HepG2 (cell line): ENCODE measurements around the gene KISS1R. TPM values are rescaled to one million over a fixed set of nuclear protein-coding genes. Genes with fewer than 3 reads are reported as not detected.

Source experiments
- AKAP8 ChIP-seq: sonication (generic); formaldehyde crosslinking; IDR thresholded peaks from 2 replicates; pipeline ENCODE4 v1.5.1; 2020; ENCODE audit warnings: mild to moderate bottlenecking, missing genetic modification reagents
- BRD4 ChIP-seq: sonication (generic); formaldehyde crosslinking; IDR thresholded peaks from 2 replicates; pipeline ENCODE4 v1.4.0; 2020; ENCODE audit warnings: missing genetic modification reagents
- BRF2 ChIP-seq: sonication (generic); formaldehyde crosslinking; IDR thresholded peaks from 2 replicates; pipeline ENCODE4 v1.8.1; 2022; ENCODE audit warnings: mild to moderate bottlenecking, missing genetic modification reagents
- CSRNP1 ChIP-seq: sonication (generic); formaldehyde crosslinking; IDR thresholded peaks from 2 replicates; pipeline ENCODE4 v1.8.1; 2023; ENCODE audit warnings: mild to moderate bottlenecking, missing genetic modification reagents
- FOXC1 ChIP-seq: sonication (generic); formaldehyde crosslinking; IDR thresholded peaks from 2 replicates; pipeline ENCODE4 v1.8.0; 2022; ENCODE audit warnings: mild to moderate bottlenecking, missing genetic modification reagents, borderline replicate concordance
- HDAC1 ChIP-seq: sonication (generic); formaldehyde crosslinking; IDR thresholded peaks from 2 replicates; pipeline ENCODE4 v1.5.1; 2020; ENCODE audit warnings: mild to moderate bottlenecking, missing genetic modification reagents
- SOX5 ChIP-seq: IDR thresholded peaks from 2 replicates; pipeline ENCODE4 v1.6.1; 2016; ENCODE audit warnings: borderline replicate concordance
- SOX6 ChIP-seq, 2 experiments: fragments of 450-650 bp in 1 of 2; sonication (generic) in 1 of 2; formaldehyde crosslinking in 1 of 2; IDR thresholded peaks; 2 replicates each; pipeline versions ENCODE4 v1.4.0 to v1.6.1; 2017 to 2020; ENCODE audit warnings: antibody characterized with exemption in 1 of 2, mild to moderate bottlenecking in 1 of 2, missing genetic modification reagents in 1 of 2
- SRSF1 ChIP-seq: fragments of 200-400 bp; formaldehyde crosslinking; optimal IDR thresholded peaks from 2 replicates; pipeline ENCODE3; 2017; ENCODE audit warnings: mild to moderate bottlenecking, low read depth, low read length, moderate library complexity
- TEAD2 ChIP-seq: sonication (generic); formaldehyde crosslinking; IDR thresholded peaks from 2 replicates; pipeline ENCODE4 v1.9.0; 2021; ENCODE audit warnings: missing genetic modification reagents
- TFE3 ChIP-seq: IDR thresholded peaks from 2 replicates; pipeline ENCODE4 v1.6.1; 2016
- XBP1 ChIP-seq: sonication (generic); formaldehyde crosslinking; IDR thresholded peaks from 2 replicates; pipeline ENCODE4 v1.5.0; 2020; ENCODE audit warnings: missing genetic modification reagents
- XRCC5 ChIP-seq: fragments of 200-400 bp; formaldehyde crosslinking; optimal IDR thresholded peaks from 2 replicates; pipeline ENCODE3; 2017; ENCODE audit warnings: mild to moderate bottlenecking, low read length
- ZBTB43 ChIP-seq: sonication (generic); formaldehyde crosslinking; conservative IDR thresholded peaks from 2 replicates; pipeline ENCODE4 v1.4.0; 2020; ENCODE audit warnings: missing genetic modification reagents
- ZFP82 ChIP-seq: sonication (generic); formaldehyde crosslinking; IDR thresholded peaks from 2 replicates; pipeline ENCODE4 v1.5.1; 2020; ENCODE audit warnings: mild to moderate bottlenecking, missing genetic modification reagents, borderline replicate concordance
- ZNF12 ChIP-seq: sonication (generic); formaldehyde crosslinking; IDR thresholded peaks from 2 replicates; pipeline ENCODE4 v1.5.0; 2020; ENCODE audit warnings: missing genetic modification reagents
- ZNF230 ChIP-seq: sonication (generic); formaldehyde crosslinking; IDR thresholded peaks from 2 replicates; pipeline ENCODE4 v1.4.0; 2020; ENCODE audit warnings: mild to moderate bottlenecking, missing genetic modification reagents
- ZNF34 ChIP-seq: sonication (generic); formaldehyde crosslinking; IDR thresholded peaks from 2 replicates; pipeline ENCODE4 v1.4.0; 2020; ENCODE audit warnings: mild to moderate bottlenecking, missing genetic modification reagents, borderline replicate concordance
- ZNF574 ChIP-seq: sonication (generic); formaldehyde crosslinking; IDR thresholded peaks from 2 replicates; pipeline ENCODE4 v1.4.0; 2020; ENCODE audit warnings: missing genetic modification reagents
- ZNF703 ChIP-seq: sonication (generic); formaldehyde crosslinking; IDR thresholded peaks from 2 replicates; pipeline ENCODE4 v1.5.1; 2020; ENCODE audit warnings: missing genetic modification reagents, mild to moderate bottlenecking, moderate library complexity, borderline replicate concordance
- ZNF850 ChIP-seq: sonication (generic); formaldehyde crosslinking; conservative IDR thresholded peaks from 2 replicates; pipeline ENCODE4 v1.9.0; 2021; ENCODE audit warnings: mild to moderate bottlenecking, missing genetic modification reagents
- polyA plus RNA-seq, 8 experiments: library from polyadenylated mRNA; depleted of rRNA in 3 of 8; stranded (reverse) in 7 of 8; unstranded in 1 of 8; fragments of >200 nt; fragmentation: Illumina TruSeq in 4 of 8; extraction: Trizol in 4 of 8; gene quantifications; 2 replicates each; pipeline versions ENCODE4 v1.2.1 to v1.2.3, GENCODE V29; 2011 to 2016; ENCODE audit warnings: low read depth in 4 of 8, missing spikeins in 1 of 8, mixed read lengths in 1 of 8; ENCODE audit not compliant: insufficient read depth in 1 of 8
- total RNA-seq, 5 experiments: library from RNA; depleted of rRNA; stranded (reverse); fragments of >200 nt; fragmentation: Illumina TruSeq; extraction: Trizol; gene quantifications; 2 replicates each; pipeline ENCODE4 v1.2.3, GENCODE V29; 2016; ENCODE audit warnings: low read depth in 1 of 5

Gene KISS1R
- total and polyA plus RNA-seq, 2 of the 13 experiments (the other 11 are each of a cell fraction or from before 2014, with no cell fraction given): 1.1 to 10.2 TPM

GRCh38 chr19:892894-893689 lies 24.0 kb upstream of the KISS1R start, which contains the start of the genes MED16 and RNU6-9 (continued):
- TF ChIP-seq FOXC1 (CRISPR knock-in tag) (peak; percentile 55; the same call in 1 of the 2 replicates), TFE3 (CRISPR knock-in tag) (no peak), ZNF12 (CRISPR knock-in tag) (no peak), BRD4 (CRISPR knock-in tag) (no peak), ZBTB43 (CRISPR knock-in tag) (no peak; the same call in 1 of the 2 replicates), SOX5 (no peak), SOX6 (IDR thresholded peaks at IDR 0.05) (no peak), SOX6 (CRISPR knock-in tag; IDR thresholded peaks at IDR 0.05) (no peak; the same call in 1 of the 2 replicates), ZNF703 (no peak), XBP1 (no peak), ZNF850 (no peak), ZFP82 (CRISPR knock-in tag) (peak; percentile 80; the same call in 1 of the 2 replicates), TEAD2 (CRISPR knock-in tag) (no peak), SRSF1 (no peak), XRCC5 (no peak), CSRNP1 (CRISPR knock-in tag) (peak; percentile 79), ZNF34 (CRISPR knock-in tag) (no peak), AKAP8 (CRISPR knock-in tag) (no peak), BRF2 (CRISPR knock-in tag) (peak; percentile 100), ZNF230 (no peak), HDAC1 (CRISPR knock-in tag) (0 out of 2 replicates have a peak, but pooled peaks have one; percentile 22), ZNF574 (CRISPR knock-in tag) (peak; percentile 76)
